GM03348 (cell line): ENCODE data around the gene BTBD16.

Source experiments
- DNase-seq: peaks from one replicate; pipeline ENCODE4 v3.0.0; 2012; ENCODE audit warnings: low spot score

BTBD16 gene

GRCh38 chr10:122373721-122374120, 102.6 kb downstream of the BTBD16 start:
- DNase-seq = peak; percentile 55

DNA sequence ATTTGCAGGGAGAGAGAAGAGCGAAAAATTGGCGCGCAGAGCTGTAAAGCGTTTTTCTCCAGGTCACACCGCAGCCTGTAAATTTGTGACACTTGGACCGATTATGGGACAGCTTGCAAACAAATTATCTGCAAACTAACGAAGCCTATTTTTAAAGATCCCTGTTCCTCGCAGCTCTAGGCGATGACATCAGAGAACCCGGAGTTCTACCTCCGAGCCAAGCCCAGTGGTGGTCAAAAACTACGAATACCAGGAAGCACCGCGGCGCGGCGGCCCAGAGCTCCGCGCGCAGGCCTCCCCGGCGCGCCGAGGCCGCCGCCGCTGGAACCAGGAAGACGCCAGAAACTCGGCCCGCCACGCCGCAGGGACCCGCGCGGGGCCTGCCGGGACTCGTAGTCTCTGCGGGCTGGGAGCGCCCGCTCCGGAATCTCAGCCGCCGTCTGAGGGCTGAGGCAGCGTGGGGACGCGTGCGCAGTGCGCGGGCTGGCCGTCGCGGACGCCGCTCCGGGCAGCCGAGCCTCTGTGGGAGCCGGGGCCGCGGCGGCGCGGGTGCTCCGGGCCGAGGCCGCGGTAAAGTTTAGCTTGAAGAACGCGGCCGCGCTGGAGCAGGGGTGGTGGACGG, 103.3 kb downstream of the BTBD16 start, which contains the start of gene PLEKHA1:
PLEKHA1 (plus strand) TSS at position 472 of the 622 bp plus-strand sequence. CDS start 18,493 bp downstream, outside the sequence.
- DNase-seq = peak; percentile 97

- peak; percentile 82 for DNase-seq
Measured at GRCh38 chr10:122374859-122375678, 104.0 kb downstream of the BTBD16 start.

DNA sequence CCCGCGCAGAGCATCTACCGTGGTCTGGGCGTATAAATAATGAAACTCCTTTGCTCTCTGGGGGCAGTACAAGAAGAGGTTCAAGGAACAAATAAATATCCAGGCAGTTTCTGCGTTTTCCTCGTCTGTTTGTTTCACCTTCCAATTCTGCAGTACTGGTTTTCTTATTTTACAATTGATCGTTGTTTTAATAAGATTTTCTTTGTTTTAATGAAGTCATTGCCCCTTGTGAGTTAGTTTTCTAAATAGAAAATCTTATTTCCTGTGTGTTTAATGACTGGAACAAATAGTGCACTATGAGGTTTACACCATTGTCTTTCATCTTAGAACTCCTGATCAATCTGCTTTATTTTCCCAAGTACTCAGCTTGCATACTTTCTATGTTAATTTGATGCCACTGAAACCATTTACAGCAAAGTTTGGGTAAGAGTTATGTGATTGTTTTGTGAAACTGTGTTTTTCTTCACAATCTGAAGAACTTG, 104.6 kb downstream of the BTBD16 start:
- DNase-seq = no peak

DNA sequence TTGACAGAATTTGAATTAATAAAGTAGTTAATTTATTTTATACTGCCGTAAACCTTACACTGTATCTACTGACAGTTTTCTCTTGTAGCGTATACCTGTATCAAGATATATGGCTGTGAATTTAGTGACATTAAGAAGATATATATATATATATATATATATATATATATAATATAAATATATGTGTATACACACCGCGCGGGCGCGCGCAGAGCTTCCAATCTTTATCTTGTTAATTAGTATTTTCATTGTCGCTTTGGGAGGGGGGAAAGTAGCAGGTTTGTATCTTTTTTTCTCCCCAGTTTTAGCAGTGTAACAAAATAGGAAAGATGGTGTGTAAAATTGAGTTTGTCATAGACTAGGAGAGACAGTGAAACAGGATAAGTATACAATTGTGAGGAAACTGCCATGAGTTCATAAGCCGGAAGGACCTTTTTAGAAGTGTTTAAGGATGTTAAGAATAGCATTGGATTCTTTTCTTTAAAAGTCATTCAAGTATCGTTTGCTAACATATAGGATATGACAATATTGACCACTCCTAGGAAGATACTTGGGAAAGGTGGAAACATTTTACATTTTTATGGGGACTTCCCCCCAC, 105.4 kb downstream of the BTBD16 start:
- DNase-seq = no peak

DNA sequence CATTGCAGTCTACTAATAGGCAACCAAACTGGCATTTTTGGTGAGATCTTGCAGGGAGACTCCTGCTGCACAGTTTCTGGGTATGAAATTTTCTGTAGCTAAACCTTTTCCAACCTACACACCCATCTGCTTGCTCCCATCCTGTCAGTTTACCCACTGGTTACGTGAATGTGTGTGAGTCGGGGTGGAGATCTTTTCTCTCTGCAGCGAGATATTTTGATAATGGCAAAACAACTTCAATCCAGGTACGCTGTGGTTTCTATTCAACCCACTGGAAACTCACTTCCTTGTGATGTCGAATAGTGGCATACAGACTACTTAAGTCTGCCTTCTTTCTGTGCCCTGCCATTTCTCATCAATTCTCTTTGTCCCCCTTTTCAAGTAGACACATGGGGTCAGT, 107.9 kb downstream of the BTBD16 start:
- DNase-seq = no peak

DNA sequence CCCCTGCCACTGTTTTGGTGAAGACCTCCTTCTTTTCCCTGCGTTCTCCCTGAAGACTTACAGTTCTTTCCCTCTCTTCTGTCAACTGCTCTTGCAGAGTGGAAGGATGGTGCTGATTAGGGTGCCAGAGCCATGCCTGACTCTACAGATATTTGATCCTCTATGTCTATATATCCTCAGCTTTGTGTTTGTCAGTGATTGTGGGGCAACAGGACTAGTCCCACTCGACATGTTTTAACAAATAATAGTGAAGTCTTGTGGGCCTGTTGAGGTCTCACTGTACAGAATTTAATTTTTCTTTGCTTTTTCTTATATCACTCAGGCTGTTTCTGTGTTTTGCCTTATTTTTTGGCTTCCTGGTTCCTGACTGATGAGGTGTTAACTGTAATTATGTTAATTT, 108.4 kb downstream of the BTBD16 start:
- DNase-seq = no peak

DNA sequence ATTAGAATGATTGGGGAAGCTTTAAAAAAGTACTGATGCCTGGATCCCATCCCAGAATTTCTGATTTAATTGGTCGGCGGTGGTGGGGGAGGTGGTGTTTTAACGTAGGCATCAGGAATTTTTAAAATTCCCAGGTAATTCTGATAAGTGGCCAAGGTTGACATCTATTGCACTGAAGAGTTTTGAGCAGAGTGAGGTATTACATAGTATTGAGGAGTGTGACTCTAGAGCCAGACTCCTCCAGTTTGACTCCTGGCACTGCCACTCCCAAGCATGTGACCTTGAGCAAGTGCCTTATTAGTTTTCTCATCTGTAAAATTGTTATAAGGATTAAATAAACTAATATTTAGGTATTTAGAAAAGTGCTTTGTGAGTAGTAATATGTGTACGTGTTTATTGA, 109.6 kb downstream of the BTBD16 start:
- DNase-seq = no peak

- no peak for DNase-seq
Measured at GRCh38 chr10:122381680-122382079, 110.6 kb downstream of the BTBD16 start.

DNA sequence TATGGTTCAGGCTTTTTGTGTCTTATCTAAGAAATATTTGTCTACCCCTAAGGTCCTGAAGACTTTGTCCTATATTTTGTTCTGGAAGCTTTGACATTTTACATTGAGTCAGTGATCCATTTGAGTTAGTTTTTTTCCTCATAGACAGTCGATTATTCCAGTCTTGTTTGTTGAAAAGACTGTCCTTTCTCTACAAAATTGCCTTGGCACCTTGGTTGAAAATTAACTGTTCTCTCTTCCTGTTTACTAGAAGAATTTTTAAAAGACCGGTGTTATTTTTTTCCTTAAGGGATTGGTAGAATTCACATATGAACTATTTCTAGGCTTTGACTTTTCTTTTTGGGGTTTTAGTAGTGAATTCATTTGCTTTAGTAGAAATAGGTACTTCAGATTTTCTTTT, 115.4 kb downstream of the BTBD16 start:
- DNase-seq = no peak

DNA sequence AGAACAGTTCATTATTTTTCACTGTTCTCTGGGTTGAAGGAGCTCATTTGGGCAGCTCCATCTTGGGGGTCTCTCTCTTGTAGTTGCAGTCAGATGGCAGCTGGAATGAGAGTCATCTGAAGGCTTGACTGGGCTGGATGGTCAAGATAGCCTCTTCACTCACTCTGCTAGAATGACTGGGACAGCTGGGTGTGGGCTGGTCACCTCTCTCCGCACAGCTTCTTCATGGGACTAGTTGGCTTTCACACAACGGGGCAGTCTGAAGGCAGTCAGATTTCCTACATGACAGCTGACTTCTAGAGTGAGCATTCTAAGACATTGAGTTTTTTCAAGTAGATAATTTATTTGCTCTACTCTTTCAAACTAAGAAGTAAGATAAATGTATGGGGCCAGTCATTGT, 116.5 kb downstream of the BTBD16 start:
- no peak for DNase-seq
